CD4-positive, alpha-beta memory T cell (primary cell): Measurements from ENCODE around the gene SMG7. TPM values are rescaled to one million over a fixed set of nuclear protein-coding genes. Genes with fewer than 3 reads are reported as not detected.
"Not testable (repeated sequence)": the region's sequence is repeated elsewhere in the genome, so short reads cannot be mapped to it uniquely, and the experiment has no call there.

ENCODE experiments used
- CTCF ChIA-PET: fragments of 350-600 bp; sonication (Branson Sonifier 250); formaldehyde crosslinking; loops from one replicate; lab custom pipeline; 2021; ENCODE audit warnings: inconsistent platforms; ENCODE audit not compliant: partially characterized antibody; lab: Charles Lee
- POLR2A ChIA-PET: fragments of 350-600 bp; sonication (Branson Sonifier 250); formaldehyde crosslinking; loops from one replicate; lab custom pipeline; 2021; ENCODE audit not compliant: partially characterized antibody; lab: Charles Lee
- DNase-seq, 5 donors: peaks; one replicate each; pipeline versions ENCODE4 v3.0.0 to v3.0.0-alpha.2; 2020 to 2022; ENCODE audit warnings: mixed read lengths in 1 of 5
- H3K27ac ChIP-seq: one replicate; pipeline ENCODE4 v1.7.0; 2013; ENCODE audit warnings: low read depth, low read length
- H3K27me3 ChIP-seq: 2 replicates; pipeline ENCODE4 v1.7.0; 2013; ENCODE audit warnings: mild to moderate bottlenecking, low read length, moderate library complexity; ENCODE audit not compliant: insufficient read depth
- H3K36me3 ChIP-seq: 2 replicates; pipeline ENCODE4 v1.7.0; 2013; ENCODE audit warnings: mild to moderate bottlenecking, low read length, moderate library complexity; ENCODE audit not compliant: insufficient read depth
- H3K4me1 ChIP-seq: 2 replicates; pipeline ENCODE4 v1.7.0; 2013; ENCODE audit warnings: mild to moderate bottlenecking, low read length, moderate library complexity; ENCODE audit not compliant: insufficient read depth
- H3K4me3 ChIP-seq, 2 donors: one replicate each; pipeline ENCODE4 v1.7.0; 2013; ENCODE audit warnings: low read length in 2 of 2, mild to moderate bottlenecking in 1 of 2
- H3K9me3 ChIP-seq, 2 donors: one replicate each; pipeline ENCODE4 v1.7.0; 2013; ENCODE audit warnings: low read length in 2 of 2, control low read depth in 1 of 2; ENCODE audit not compliant: control insufficient read depth in 1 of 2
- H3K27ac Mint-ChIP-seq, 7 donors: one replicate each; pipeline ENCODE4 v1.8.0; 2020 to 2021; ENCODE audit warnings: mixed read lengths in 7 of 7, mild to moderate bottlenecking in 6 of 7, inconsistent platforms in 3 of 7, moderate library complexity in 3 of 7
- H3K27me3 Mint-ChIP-seq, 2 donors: one replicate each; pipeline ENCODE4 v1.8.0; 2020 to 2021; ENCODE audit warnings: mixed read lengths in 2 of 2
- H3K36me3 Mint-ChIP-seq, 2 donors: one replicate each; pipeline ENCODE4 v1.8.0; 2020 to 2021; ENCODE audit warnings: mixed read lengths in 2 of 2, inconsistent platforms in 1 of 2, mild to moderate bottlenecking in 1 of 2
- H3K4me1 Mint-ChIP-seq, 4 donors: one replicate each; pipeline ENCODE4 v1.8.0; 2020 to 2021; ENCODE audit warnings: mixed read lengths in 4 of 4, mild to moderate bottlenecking in 1 of 4
- H3K4me3 Mint-ChIP-seq, 8 donors: one replicate each; pipeline ENCODE4 v1.8.0; 2020 to 2021; ENCODE audit warnings: mixed read lengths in 8 of 8, mild to moderate bottlenecking in 7 of 8, moderate library complexity in 6 of 8, inconsistent platforms in 3 of 8
- H3K9me3 Mint-ChIP-seq, 8 donors: one replicate each; pipeline ENCODE4 v1.8.0; 2020 to 2021; ENCODE audit warnings: mixed read lengths in 8 of 8, mild to moderate bottlenecking in 5 of 8, inconsistent platforms in 3 of 8, moderate library complexity in 1 of 8
- intact Hi-C: fragments of 100-400 bp; cut with micrococcal nuclease; formaldehyde crosslinking; loops from one replicate; pipeline ENCODE4 v1.15.1; 2023
- polyA plus RNA-seq, 2 donors: library from polyadenylated mRNA; unstranded; fragments of 300-500 nt; fragmentation: Illumina TruSeq; gene quantifications; one replicate each; pipeline ENCODE4 v1.2.3, GENCODE V29; 2021
- total RNA-seq, 2 experiments: library from RNA; stranded (reverse); gene quantifications; one replicate each; pipeline ENCODE4 v1.2.3, GENCODE V29; 2021

SMG7 gene
- total RNA-seq, result 10 to 100 TPM; 66.1 to 66.5 TPM
- polyA plus RNA-seq, result 10 to 100 TPM; 15.0 to 37.9 TPM

- DNase-seq, result peak in 2 of 5 donors; percentile 43 to 77
- intact Hi-C loops, result loop anchor here (1.0 to 5.0 kb wide), 5 partner anchors 485 to 1685 kb away; partner anchors contain the start of genes EDEM3, RGS16, SWT1 and TSEN15
- H3K4me1 Mint-ChIP-seq, result peaks cover 13 to 44% (median 19%) of the 10 kb centered on the region in 4 donors
- H3K36me3 Mint-ChIP-seq, result peaks cover 0 to 29% of the 10 kb centered on the region in 2 donors
- Histone ChIP-seq H3K9me3 (no peaks in the 10 kb centered on the region), H3K27me3 (no peaks in the 10 kb centered on the region), H3K4me3 (peak within 1 kb of the TSS; percentile 82 to 98), H3K4me1 (peaks cover 46% of the 10 kb centered on the region), H3K27ac (peak within 1 kb of the TSS; percentile 91), H3K36me3 (no peaks in the 10 kb centered on the region)
- ChIA-PET POLR2A (interaction anchor here (0.6 to 1.9 kb wide), 7 partner anchors 10 to 579 kb away, joined by 3 to 16 read pairs (median 6); partner anchors contain the start of gene TSEN15), CTCF (interaction anchor here (1.0 to 3.7 kb wide), 2 partner anchors 15 to 212 kb away, joined by 3 to 11 read pairs; no protein-coding TSS in a partner anchor)
- peaks cover 0 to 3% of the 10 kb centered on the region in 2 donors for H3K27me3 Mint-ChIP-seq
- peaks cover 0 to 5% (median 0%) of the 10 kb centered on the region in 8 donors for H3K9me3 Mint-ChIP-seq
- peak within 1 kb of the TSS; percentile 99 to 100 (median 100) for H3K27ac Mint-ChIP-seq
- peak within 1 kb of the TSS; percentile 90 to 99 (median 96) for H3K4me3 Mint-ChIP-seq
Measured at GRCh38 chr1:183472488-183473216, at the start of gene SMG7. TSS of gene SMG7 (plus strand) at chr1:183472499. CDS start at chr1:183472621, 122 bp downstream.

DNA sequence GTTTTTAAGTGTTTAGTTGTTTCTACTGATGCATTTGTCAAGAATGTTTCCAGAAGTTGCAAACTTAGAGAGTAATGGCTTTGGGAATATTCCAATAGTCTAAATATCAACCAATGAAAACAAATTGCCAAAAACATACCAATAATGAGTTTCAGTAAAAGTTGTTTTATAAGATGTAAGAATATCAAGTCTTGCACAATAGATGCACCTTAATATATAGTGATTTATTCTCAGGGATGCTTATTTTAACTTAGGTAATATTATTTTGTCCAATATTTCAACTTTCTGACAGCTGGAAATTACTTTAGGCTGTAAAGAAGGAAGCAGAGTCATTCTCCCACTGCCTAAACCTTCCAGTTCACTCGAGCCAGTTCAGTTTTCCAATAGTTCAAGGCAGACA is 48.8 kb upstream of the SMG7 start:
- Mint-ChIP-seq H3K4me3 (no peak overlapping the region), H3K9me3 (peaks cover 0 to 4% (median under 1%) of the 10 kb centered on the region in 8 donors), H3K4me1 (peaks cover under 1 to 4% (median 3%) of the 10 kb centered on the region in 4 donors), H3K36me3 (no peaks in the 10 kb centered on the region), H3K27ac (no peak overlapping the region), H3K27me3 (peaks cover 21 to 34% of the 10 kb centered on the region in 2 donors)
- Histone ChIP-seq H3K36me3 (no peaks in the 10 kb centered on the region), H3K27me3 (peaks cover 5% of the 10 kb centered on the region), H3K9me3 (no peaks in the 10 kb centered on the region), H3K27ac (no peak overlapping the region), H3K4me3 (no peak overlapping the region), H3K4me1 (no peaks in the 10 kb centered on the region)
- CTCF ChIA-PET, result no interaction called here
- POLR2A ChIA-PET, result no interaction called here
- intact Hi-C loops, result no loop called here
- DNase-seq, result no peak

- Histone ChIP-seq H3K4me1 (no peaks in the 10 kb centered on the region), H3K36me3 (no peaks in the 10 kb centered on the region), H3K9me3 (no peaks in the 10 kb centered on the region), H3K27ac (no peak overlapping the region), H3K27me3 (no peaks in the 10 kb centered on the region), H3K4me3 (no peak overlapping the region)
- Mint-ChIP-seq H3K27ac (no peak overlapping the region), H3K36me3 (no peaks in the 10 kb centered on the region), H3K4me3 (no peak overlapping the region), H3K4me1 (no peaks in the 10 kb centered on the region), H3K9me3 (peaks cover 0 to 4% (median 0%) of the 10 kb centered on the region in 8 donors), H3K27me3 (peaks cover 15 to 27% of the 10 kb centered on the region in 2 donors)
- no peak for DNase-seq
- intact Hi-C loops, result no loop called here
- ChIA-PET POLR2A (no interaction called here), CTCF (no interaction called here)
Measured at GRCh38 chr1:183424691-183425090, 47.6 kb upstream of the SMG7 start.

DNA sequence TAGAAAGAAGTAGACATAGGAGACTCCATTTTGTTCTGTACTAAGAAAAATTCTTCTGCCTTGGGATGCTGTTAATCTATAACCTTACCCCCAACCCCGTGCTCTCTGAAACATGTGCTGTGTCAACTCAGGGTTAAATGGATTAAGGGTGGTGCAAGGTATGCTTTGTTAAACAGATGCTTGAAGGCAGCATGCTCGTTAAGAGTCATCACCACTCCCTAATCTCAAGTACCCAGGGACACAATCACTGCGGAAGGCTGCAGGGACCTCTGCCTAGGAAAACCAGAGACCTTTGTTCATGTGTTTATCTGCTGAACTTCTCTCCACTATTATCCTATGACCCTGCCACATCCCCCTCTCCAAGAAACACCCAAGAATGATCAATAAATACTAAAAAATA is 44.7 kb upstream of the SMG7 start:
- H3K36me3 Mint-ChIP-seq, CTCF ChIA-PET, H3K27me3 ChIP-seq, intact Hi-C loops, H3K4me1 Mint-ChIP-seq, H3K9me3 ChIP-seq, H3K9me3 Mint-ChIP-seq, DNase-seq, H3K27ac Mint-ChIP-seq, H3K4me1 ChIP-seq, H3K36me3 ChIP-seq, H3K4me3 Mint-ChIP-seq, H3K4me3 ChIP-seq, H3K27ac ChIP-seq, POLR2A ChIA-PET: not testable (repeated sequence)
- H3K27me3 Mint-ChIP-seq, result peaks cover 13 to 22% of the 10 kb centered on the region in 2 donors

- ChIA-PET POLR2A (no interaction called here), CTCF (no interaction called here)
- Histone ChIP-seq H3K4me1 (no peaks in the 10 kb centered on the region), H3K27ac (no peak overlapping the region), H3K9me3 (no peaks in the 10 kb centered on the region), H3K36me3 (no peaks in the 10 kb centered on the region), H3K4me3 (no peak overlapping the region), H3K27me3 (no peaks in the 10 kb centered on the region)
- no peak for DNase-seq
- Mint-ChIP-seq H3K36me3 (no peaks in the 10 kb centered on the region), H3K27me3 (peaks cover 10 to 26% of the 10 kb centered on the region in 2 donors), H3K27ac (peak overlapping the region in 1 of 7 donors; percentile 7), H3K4me3 (no peak overlapping the region), H3K9me3 (peaks cover 0 to 6% (median 0%) of the 10 kb centered on the region in 8 donors), H3K4me1 (no peaks in the 10 kb centered on the region)
- intact Hi-C loops, result no loop called here
Measured at GRCh38 chr1:183431840-183432547, 40.3 kb upstream of the SMG7 start.

DNA sequence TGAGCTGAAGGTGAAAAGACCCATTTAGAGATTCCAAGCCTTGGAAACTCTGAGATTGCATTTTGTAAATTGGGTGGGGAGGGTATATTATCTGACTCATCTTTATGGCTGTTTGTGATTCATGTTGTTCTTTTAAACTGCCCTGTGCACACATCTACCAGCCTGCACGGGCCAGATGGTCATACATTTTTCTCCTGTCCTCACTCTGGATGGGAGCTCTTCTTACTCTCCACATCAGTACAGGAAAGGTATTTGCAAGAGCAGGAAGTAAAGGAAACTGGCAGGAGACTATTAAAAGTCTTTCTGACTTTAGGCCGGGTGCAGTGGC is 39.8 kb upstream of the SMG7 start:
- Histone ChIP-seq H3K27ac (no peak overlapping the region), H3K4me1 (no peaks in the 10 kb centered on the region), H3K4me3 (no peak overlapping the region), H3K36me3 (no peaks in the 10 kb centered on the region), H3K27me3 (no peaks in the 10 kb centered on the region), H3K9me3 (no peaks in the 10 kb centered on the region)
- H3K4me1 Mint-ChIP-seq, result no peaks in the 10 kb centered on the region
- H3K4me3 Mint-ChIP-seq, result no peak overlapping the region
- peaks cover 0 to 6% (median 0%) of the 10 kb centered on the region in 8 donors for H3K9me3 Mint-ChIP-seq
- CTCF ChIA-PET, result no interaction called here
- peaks cover 10 to 26% of the 10 kb centered on the region in 2 donors for H3K27me3 Mint-ChIP-seq
- H3K27ac Mint-ChIP-seq, result no peak overlapping the region
- POLR2A ChIA-PET, result no interaction called here
- intact Hi-C loops, result no loop called here
- DNase-seq, result no peak
- no peaks in the 10 kb centered on the region for H3K36me3 Mint-ChIP-seq

GRCh38 chr1:183433703-183434102 is 38.6 kb upstream of the SMG7 start:
- H3K27me3 Mint-ChIP-seq, result peaks cover 11 to 26% of the 10 kb centered on the region in 2 donors
- Histone ChIP-seq H3K27ac (no peak overlapping the region), H3K27me3 (no peaks in the 10 kb centered on the region), H3K4me3 (no peak overlapping the region), H3K9me3 (no peaks in the 10 kb centered on the region), H3K4me1 (no peaks in the 10 kb centered on the region), H3K36me3 (no peaks in the 10 kb centered on the region)
- intact Hi-C loops, result no loop called here
- no peaks in the 10 kb centered on the region for H3K4me1 Mint-ChIP-seq
- no peak overlapping the region for H3K4me3 Mint-ChIP-seq
- H3K9me3 Mint-ChIP-seq, result peaks cover 0 to 3% (median 0%) of the 10 kb centered on the region in 8 donors
- no peak overlapping the region for H3K27ac Mint-ChIP-seq
- ChIA-PET CTCF (no interaction called here), POLR2A (no interaction called here)
- no peak for DNase-seq
- no peaks in the 10 kb centered on the region for H3K36me3 Mint-ChIP-seq
